ENCODE data around the gene UBXN1. TPM values are rescaled to one million over a fixed set of nuclear protein-coding genes. Genes with fewer than 3 reads are reported as not detected.
"Not testable (repeated sequence)": the region's sequence is repeated elsewhere in the genome, so short reads cannot be mapped to it uniquely, and the experiment has no call there.

The UBXN1 gene
- total RNA-seq, 4 donors from 2014 or later, result 216 to 450 (median 265) TPM

GRCh38 chr11:62678433-62678769 is 472 bp downstream of the UBXN1 start:
- Histone ChIP-seq H3K9me3 (no peaks in the 10 kb centered on the region), H3K4me1 (peaks cover 22 to 46% of the 10 kb centered on the region in 2 donors), H3K27me3 (no peaks in the 10 kb centered on the region), H3K36me3 (peaks cover 0 to 30% of the 10 kb centered on the region in 2 donors), H3K4me3 (peak overlapping the region; percentile 91 to 98 (median 93)), H3K27ac (peak overlapping the region; percentile 88 to 97 (median 94))
- intact Hi-C loops (cut with DNase I; ENCODE audit: low total_unique reads) (loop anchor here (2.0 to 5.0 kb wide), 2 partner anchors 26 to 76 kb away; partner anchors contain the start of genes INTS5 and MTA2), in situ Hi-C loops (cut with MboI; ENCODE audit: low sequenced_read_pairs in 4 of 4) (loop anchor here in 2 of 4 donors (25.0 kb wide), 1 partner anchor 291 kb away; no protein-coding TSS in a partner anchor)
- TF ChIP-seq POLR2A (IDR thresholded peaks at IDR 0.05), result no peak
- no peak for TF ChIP-seq CTCF (IDR thresholded peaks at IDR 0.05 in 4 of 5, conservative IDR thresholded peaks at IDR 0.05 in 1 of 5)
- ATAC-seq (peak; percentile 1 to 3), DNase-seq (no peak)

GRCh38 chr11:62677714-62678113 is 1.2 kb downstream of the UBXN1 start:
- Histone ChIP-seq H3K36me3 (peaks cover 0 to 36% of the 10 kb centered on the region in 2 donors), H3K4me1 (peaks cover 29 to 53% of the 10 kb centered on the region in 2 donors), H3K4me3 (peak overlapping the region; percentile 91 to 98 (median 93)), H3K27ac (peak overlapping the region; percentile 88 to 97 (median 94)), H3K27me3 (no peaks in the 10 kb centered on the region), H3K9me3 (no peaks in the 10 kb centered on the region)
- TF ChIP-seq CTCF (IDR thresholded peaks at IDR 0.05 in 4 of 5, conservative IDR thresholded peaks at IDR 0.05 in 1 of 5) (no peak), POLR2A (IDR thresholded peaks at IDR 0.05) (no peak)
- DNase-seq (no peak), ATAC-seq (no peak)
- intact Hi-C loops (cut with DNase I; ENCODE audit: low total_unique reads) (loop anchor here (2.0 to 5.0 kb wide), 2 partner anchors 25 to 75 kb away; partner anchors contain the start of genes INTS5 and MTA2), in situ Hi-C loops (cut with MboI; ENCODE audit: low sequenced_read_pairs in 4 of 4) (loop anchor here in 2 of 4 donors (25.0 kb wide), 1 partner anchor 290 kb away; no protein-coding TSS in a partner anchor)

GRCh38 chr11:62677156-62677555 is 1.7 kb downstream of the UBXN1 start:
- in situ Hi-C loops (cut with MboI; ENCODE audit: low sequenced_read_pairs in 4 of 4), result loop anchor here in 2 of 4 donors (25.0 kb wide), 1 partner anchor 290 kb away; no protein-coding TSS in a partner anchor
- intact Hi-C loops (cut with DNase I; ENCODE audit: low total_unique reads), result loop anchor here (5.0 kb wide), 1 partner anchor 75 kb away; the partner anchor contains the start of gene MTA2

GRCh38 chr11:62676698-62677097 is 2.2 kb downstream of the UBXN1 start:
- ATAC-seq, result no peak
- H3K4me1 ChIP-seq, result peaks cover 35 to 58% of the 10 kb centered on the region in 2 donors
- peaks cover 0 to 36% of the 10 kb centered on the region in 2 donors for H3K36me3 ChIP-seq
- no peaks in the 10 kb centered on the region for H3K27me3 ChIP-seq
- intact Hi-C loops (cut with DNase I; ENCODE audit: low total_unique reads) (loop anchor here (5.0 kb wide), 1 partner anchor 74 kb away; the partner anchor contains the start of gene MTA2), in situ Hi-C loops (cut with MboI; ENCODE audit: low sequenced_read_pairs in 4 of 4) (loop anchor here in 2 of 4 donors (25.0 kb wide), 1 partner anchor 289 kb away; no protein-coding TSS in a partner anchor)
- TF ChIP-seq CTCF (IDR thresholded peaks at IDR 0.05 in 4 of 5, conservative IDR thresholded peaks at IDR 0.05 in 1 of 5) (no peak), POLR2A (IDR thresholded peaks at IDR 0.05) (no peak)
- H3K4me3 ChIP-seq, result peak overlapping the region in 3 of 4 donors; percentile 33 to 94 (median 91)
- H3K27ac ChIP-seq, result peak overlapping the region; percentile 88 to 97 (median 94)
- peak in 1 of 2 donors; percentile 38 for DNase-seq
- no peaks in the 10 kb centered on the region for H3K9me3 ChIP-seq

More at GRCh38 chr11:62677156-62677555, 1.7 kb downstream of the UBXN1 start:
- Histone ChIP-seq H3K36me3 (peaks cover 0 to 36% of the 10 kb centered on the region in 2 donors), H3K4me1 (peaks cover 34 to 58% of the 10 kb centered on the region in 2 donors), H3K27ac (peak overlapping the region; percentile 88 to 97 (median 94)), H3K9me3 (no peaks in the 10 kb centered on the region), H3K4me3 (peak overlapping the region; percentile 91 to 98 (median 93)), H3K27me3 (no peaks in the 10 kb centered on the region)
- TF ChIP-seq CTCF (IDR thresholded peaks at IDR 0.05 in 4 of 5, conservative IDR thresholded peaks at IDR 0.05 in 1 of 5), result no peak
- ATAC-seq (peak; percentile 51 to 53), DNase-seq (no peak)

GRCh38 chr11:62675415-62675814 is 3.5 kb downstream of the UBXN1 start:
- DNase-seq, result not testable (repeated sequence)

More at GRCh38 chr11:62675415-62675814, 3.5 kb downstream of the UBXN1 start:
- H3K27me3 ChIP-seq, H3K4me3 ChIP-seq, H3K9me3 ChIP-seq, ATAC-seq: not testable (repeated sequence)
- H3K27ac ChIP-seq, result peak overlapping the region in 1 of 4 donors; percentile 97
- H3K36me3 ChIP-seq, result peaks cover 0 to 36% of the 10 kb centered on the region in 2 donors
- intact Hi-C loops (cut with DNase I; ENCODE audit: low total_unique reads) (loop anchor here (5.0 kb wide), 1 partner anchor 73 kb away; the partner anchor contains the start of gene MTA2), in situ Hi-C loops (cut with MboI; ENCODE audit: low sequenced_read_pairs in 4 of 4) (loop anchor here in 2 of 4 donors (25.0 kb wide), 1 partner anchor 288 kb away; no protein-coding TSS in a partner anchor)
- peaks cover 41 to 57% of the 10 kb centered on the region in 2 donors for H3K4me1 ChIP-seq

Measured in gastrocnemius medialis (tissue), 4 donors.